ENCODE results near the gene NYNRIN. TPM values are rescaled to one million over a fixed set of nuclear protein-coding genes. Genes with fewer than 3 reads are reported as not detected.
"Not testable (repeated sequence)": the region's sequence is repeated elsewhere in the genome, so short reads cannot be mapped to it uniquely, and the experiment has no call there.

Gene NYNRIN
- total RNA-seq, 1 donor from 2014 or later = not detected

DNA sequence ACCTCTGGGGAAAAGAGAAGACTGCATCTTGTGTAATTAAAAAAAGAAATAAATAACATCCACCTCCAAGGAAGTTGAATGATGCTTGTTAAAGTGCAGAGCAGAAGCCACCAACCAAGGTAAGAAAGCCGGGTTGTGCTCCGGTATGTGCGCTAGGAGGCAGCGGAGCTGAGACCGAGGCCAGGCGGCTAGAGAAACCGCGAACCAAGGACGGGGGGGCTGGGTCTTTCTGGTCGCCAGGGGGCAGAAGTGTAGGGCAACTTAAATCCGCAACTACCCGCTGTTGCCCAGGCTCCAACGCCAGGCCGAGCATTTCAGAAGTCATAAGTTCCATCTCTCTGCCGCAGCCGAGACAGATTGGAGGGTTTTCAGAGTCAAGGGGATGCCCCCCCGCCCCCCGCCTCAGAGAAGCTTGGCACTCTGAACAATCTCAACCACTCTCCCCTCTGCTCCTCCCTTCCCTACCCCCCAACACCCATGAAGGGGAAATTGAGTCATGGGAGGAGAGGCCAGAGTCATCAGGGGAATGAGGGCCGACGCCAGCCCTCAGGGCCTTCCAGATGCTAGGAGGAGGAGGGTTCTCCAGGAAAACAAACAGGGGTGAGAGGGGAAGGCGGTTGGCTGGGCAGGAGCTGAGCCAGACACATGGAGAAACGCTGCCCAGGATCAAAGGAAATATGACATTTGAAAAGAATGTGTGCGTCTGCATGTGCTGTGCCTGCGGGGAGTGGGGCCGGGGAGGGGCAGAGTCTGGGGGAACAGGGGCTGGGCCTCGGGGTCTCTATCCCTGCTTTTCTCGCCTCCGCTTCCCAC lies 33.0 kb upstream of the NYNRIN start:
- peak overlapping the region; percentile 61 for H3K4me3 Mint-ChIP-seq
- intact Hi-C loops (cut with micrococcal nuclease) = loop anchor here (1.0 to 2.0 kb wide), 3 partner anchors 33 to 70 kb away; no protein-coding TSS in a partner anchor
- H3K27me3 Mint-ChIP-seq (ENCODE audit: insufficient read depth) = peaks cover 51% of the 10 kb centered on the region
- peaks cover 23% of the 10 kb centered on the region for H3K4me1 Mint-ChIP-seq (ENCODE audit: low read depth)
- peaks cover 4% of the 10 kb centered on the region for H3K36me3 Mint-ChIP-seq (ENCODE audit: low read depth)
- no peaks in the 10 kb centered on the region for H3K9me3 Mint-ChIP-seq
- DNase-seq (ENCODE audit: low spot score) = peak; percentile 6
- H3K27ac Mint-ChIP-seq = no peak overlapping the region

DNA sequence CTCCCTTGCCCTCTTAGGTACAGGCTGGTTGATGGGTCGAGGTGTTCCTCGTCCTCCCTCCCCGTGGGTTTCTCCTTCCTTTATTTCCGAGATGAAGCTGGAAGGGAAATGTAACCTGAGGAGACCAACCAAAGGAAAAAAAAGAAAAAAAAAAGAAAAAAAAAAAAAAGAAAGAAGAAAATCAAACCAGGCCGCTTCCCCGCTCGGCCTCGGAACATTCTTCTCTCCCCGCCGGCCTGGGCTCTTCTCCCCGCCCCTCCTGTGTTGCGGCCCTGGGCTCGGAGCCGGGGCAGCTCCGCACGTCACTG lies 32.4 kb upstream of the NYNRIN start:
- H3K27me3 Mint-ChIP-seq (ENCODE audit: insufficient read depth) = peaks cover 55% of the 10 kb centered on the region
- H3K4me3 Mint-ChIP-seq = no peak overlapping the region
- intact Hi-C loops (cut with micrococcal nuclease) = loop anchor here (2.0 kb wide), 1 partner anchor 34 kb away; no protein-coding TSS in a partner anchor
- H3K36me3 Mint-ChIP-seq (ENCODE audit: low read depth) = peaks cover 4% of the 10 kb centered on the region
- no peak for DNase-seq (ENCODE audit: low spot score)
- H3K4me1 Mint-ChIP-seq (ENCODE audit: low read depth) = peaks cover 23% of the 10 kb centered on the region
- H3K9me3 Mint-ChIP-seq = no peaks in the 10 kb centered on the region
- no peak overlapping the region for H3K27ac Mint-ChIP-seq

DNA sequence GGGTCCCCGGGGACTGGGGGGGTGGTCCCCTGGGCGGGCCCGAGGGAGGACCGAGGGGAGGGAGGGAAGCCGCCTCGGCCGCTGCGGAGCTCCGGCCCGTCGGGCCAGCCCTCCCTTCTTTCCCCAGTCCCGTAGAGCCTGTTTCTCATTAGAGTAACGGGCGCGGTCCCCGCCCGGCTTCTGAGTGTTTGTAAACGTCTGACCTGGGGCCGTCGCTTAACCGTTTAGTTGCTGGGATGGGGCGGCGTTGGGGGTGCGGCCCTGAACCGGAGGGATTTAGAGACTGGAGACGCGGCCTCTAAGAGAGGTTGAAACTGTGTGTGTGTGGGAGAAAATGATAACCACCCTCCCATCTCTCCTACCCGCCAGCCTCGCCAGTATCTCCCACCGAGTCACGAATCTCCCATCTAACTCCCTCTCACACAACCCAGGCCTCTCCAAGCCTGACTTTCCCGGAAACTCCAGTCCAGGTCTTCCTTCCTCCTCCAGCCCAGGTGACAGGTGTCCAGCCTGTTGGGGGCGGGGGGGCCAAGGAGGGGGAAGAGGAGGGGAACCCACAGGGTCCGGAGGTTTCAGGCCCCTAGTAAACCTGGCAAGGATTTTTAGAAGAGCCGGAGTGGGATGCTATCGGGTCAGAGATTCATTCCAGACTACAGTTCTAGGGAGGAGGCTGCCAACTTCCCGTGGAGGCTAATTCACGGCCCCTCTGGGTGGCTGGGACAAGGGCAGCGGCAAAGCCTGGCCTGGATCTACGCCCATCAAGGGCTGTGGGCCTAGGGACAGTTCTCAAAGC lies 31.9 kb upstream of the NYNRIN start:
- no peaks in the 10 kb centered on the region for H3K9me3 Mint-ChIP-seq
- peak overlapping the region; percentile 37 for H3K4me3 Mint-ChIP-seq
- H3K27ac Mint-ChIP-seq = no peak overlapping the region
- peaks cover 4% of the 10 kb centered on the region for H3K36me3 Mint-ChIP-seq (ENCODE audit: low read depth)
- no peak for DNase-seq (ENCODE audit: low spot score)
- H3K4me1 Mint-ChIP-seq (ENCODE audit: low read depth) = peaks cover 23% of the 10 kb centered on the region
- intact Hi-C loops (cut with micrococcal nuclease) = loop anchor here (2.0 kb wide), 1 partner anchor 34 kb away; no protein-coding TSS in a partner anchor
- peaks cover 55% of the 10 kb centered on the region for H3K27me3 Mint-ChIP-seq (ENCODE audit: insufficient read depth)

DNA sequence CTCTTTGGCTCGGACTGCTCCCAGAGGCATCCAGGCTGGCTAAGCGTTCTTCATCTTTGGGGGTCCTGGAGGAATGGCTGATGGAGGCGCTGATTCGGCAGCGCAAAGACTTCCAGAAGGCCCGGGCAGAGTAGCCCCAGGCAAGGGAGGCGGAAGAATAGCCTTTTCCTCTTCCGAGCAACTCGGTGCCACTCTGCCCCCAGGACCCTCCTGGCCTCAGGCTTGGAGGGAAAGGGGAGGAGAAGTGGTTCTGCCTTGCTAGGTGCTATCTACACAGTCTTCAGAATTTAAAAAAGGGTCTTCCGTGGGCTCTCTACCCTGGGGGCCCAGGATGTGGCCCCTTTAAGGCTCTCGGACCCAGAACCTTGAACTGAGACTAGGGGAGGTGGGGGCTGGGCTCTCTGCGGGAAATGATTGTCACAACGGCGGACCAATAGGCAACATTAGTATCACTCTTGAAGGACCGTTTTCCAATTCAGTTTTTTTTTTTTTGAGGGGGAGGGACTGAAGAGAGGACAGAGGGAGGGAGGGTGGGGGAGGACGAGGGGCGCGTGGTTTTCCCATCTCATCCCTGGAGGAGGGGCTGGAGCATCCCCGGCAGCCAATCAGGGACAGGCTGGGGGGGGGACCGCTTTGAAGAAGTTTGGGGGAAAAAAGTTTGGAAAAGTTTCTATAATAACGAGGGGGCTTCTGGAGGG lies 31.1 kb upstream of the NYNRIN start, which contains the start of gene NFATC4:
Gene NFATC4, plus strand, starts transcription at position 671 of the 698 bp plus-strand sequence. CDS start 157 bp downstream, outside the sequence.
- peak within 1 kb of the TSS; percentile 37 for H3K4me3 Mint-ChIP-seq
- no peak for DNase-seq (ENCODE audit: low spot score)
- intact Hi-C loops (cut with micrococcal nuclease) = loop anchor here (2.0 kb wide), 1 partner anchor 35 kb away; no protein-coding TSS in a partner anchor
- H3K27ac Mint-ChIP-seq = no peak within 1 kb of the TSS
- peaks cover 23% of the 10 kb centered on the region for H3K4me1 Mint-ChIP-seq (ENCODE audit: low read depth)
- H3K27me3 Mint-ChIP-seq (ENCODE audit: insufficient read depth) = peaks cover 53% of the 10 kb centered on the region
- peaks cover 4% of the 10 kb centered on the region for H3K36me3 Mint-ChIP-seq (ENCODE audit: low read depth)
- H3K9me3 Mint-ChIP-seq = no peaks in the 10 kb centered on the region

DNA sequence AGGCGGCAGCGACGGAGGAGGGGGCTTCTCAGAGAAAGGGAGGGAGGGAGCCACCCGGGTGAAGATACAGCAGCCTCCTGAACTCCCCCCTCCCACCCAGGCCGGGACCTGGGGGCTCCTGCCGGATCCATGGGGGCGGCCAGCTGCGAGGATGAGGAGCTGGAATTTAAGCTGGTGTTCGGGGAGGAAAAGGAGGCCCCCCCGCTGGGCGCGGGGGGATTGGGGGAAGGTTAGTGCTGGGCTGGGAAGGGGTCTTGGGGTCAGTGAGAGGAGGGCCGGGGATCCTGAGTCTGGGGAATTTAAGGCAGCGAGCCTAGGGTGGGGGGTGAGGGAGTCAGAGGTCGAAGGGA lies 30.6 kb upstream of the NYNRIN start:
- Mint-ChIP-seq H3K4me1 (ENCODE audit: low read depth) (peaks cover 23% of the 10 kb centered on the region), H3K36me3 (ENCODE audit: low read depth) (peaks cover 4% of the 10 kb centered on the region), H3K4me3 (no peak overlapping the region), H3K9me3 (no peaks in the 10 kb centered on the region), H3K27ac (no peak overlapping the region), H3K27me3 (ENCODE audit: insufficient read depth) (peaks cover 50% of the 10 kb centered on the region)
- DNase-seq (ENCODE audit: low spot score) = no peak
- intact Hi-C loops (cut with micrococcal nuclease) = no loop called here

DNA sequence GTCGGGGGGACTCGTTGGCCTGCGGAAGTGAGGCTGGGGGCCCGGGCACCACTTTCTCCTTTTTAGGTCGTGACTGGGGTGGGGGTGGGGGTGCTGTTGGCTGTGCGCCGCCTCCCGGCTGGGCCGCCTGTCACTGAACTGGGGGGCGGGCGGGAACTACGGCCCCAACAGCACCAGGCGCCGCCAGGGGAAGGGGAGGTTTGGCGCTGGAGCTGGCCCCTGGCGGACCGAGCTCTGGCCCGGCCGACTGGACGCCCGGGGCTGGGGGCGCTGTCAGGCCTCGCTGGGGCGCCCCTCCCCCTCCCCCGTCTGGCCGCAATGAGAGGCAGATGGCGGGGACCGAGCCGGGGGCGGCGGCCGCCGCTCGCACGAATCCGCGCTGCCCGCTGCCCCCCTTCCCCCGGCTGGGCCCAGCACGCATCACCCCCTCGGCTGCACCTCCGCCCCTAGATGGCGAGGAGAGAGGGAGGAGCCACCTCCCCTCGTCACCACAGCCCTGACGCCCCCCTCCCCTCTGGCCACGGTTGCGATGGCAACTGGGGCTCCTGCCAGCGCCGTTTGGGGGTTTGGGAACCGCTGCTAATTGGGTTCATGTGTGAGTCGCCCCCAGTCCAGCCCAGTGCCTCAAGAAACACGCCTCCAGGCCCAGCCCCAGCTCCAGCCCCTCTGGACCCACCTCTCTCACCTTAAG lies 30.1 kb upstream of the NYNRIN start:
- intact Hi-C loops (cut with micrococcal nuclease) = no loop called here
- no peaks in the 10 kb centered on the region for H3K9me3 Mint-ChIP-seq
- H3K27me3 Mint-ChIP-seq (ENCODE audit: insufficient read depth) = peaks cover 48% of the 10 kb centered on the region
- no peak overlapping the region for H3K27ac Mint-ChIP-seq
- H3K36me3 Mint-ChIP-seq (ENCODE audit: low read depth) = peaks cover 4% of the 10 kb centered on the region
- no peak for DNase-seq (ENCODE audit: low spot score)
- peaks cover 23% of the 10 kb centered on the region for H3K4me1 Mint-ChIP-seq (ENCODE audit: low read depth)
- no peak overlapping the region for H3K4me3 Mint-ChIP-seq

DNA sequence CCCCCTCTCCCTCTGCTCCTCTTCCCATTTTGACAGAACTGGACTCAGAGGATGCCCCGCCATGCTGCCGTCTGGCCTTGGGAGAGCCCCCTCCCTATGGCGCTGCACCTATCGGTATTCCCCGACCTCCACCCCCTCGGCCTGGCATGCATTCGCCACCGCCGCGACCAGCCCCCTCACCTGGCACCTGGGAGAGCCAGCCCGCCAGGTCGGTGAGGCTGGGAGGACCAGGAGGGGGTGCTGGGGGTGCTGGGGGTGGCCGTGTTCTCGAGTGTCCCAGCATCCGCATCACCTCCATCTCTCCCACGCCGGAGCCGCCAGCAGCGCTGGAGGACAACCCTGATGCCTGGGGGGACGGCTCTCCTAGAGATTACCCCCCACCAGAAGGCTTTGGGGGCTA lies 29.3 kb upstream of the NYNRIN start:
- DNase-seq (ENCODE audit: low spot score) = no peak
- H3K36me3 Mint-ChIP-seq (ENCODE audit: low read depth) = peaks cover 4% of the 10 kb centered on the region
- H3K27me3 Mint-ChIP-seq (ENCODE audit: insufficient read depth) = peaks cover 48% of the 10 kb centered on the region
- peaks cover 23% of the 10 kb centered on the region for H3K4me1 Mint-ChIP-seq (ENCODE audit: low read depth)
- H3K4me3 Mint-ChIP-seq = peak overlapping the region; percentile 5
- H3K9me3 Mint-ChIP-seq = no peaks in the 10 kb centered on the region
- H3K27ac Mint-ChIP-seq = no peak overlapping the region
- intact Hi-C loops (cut with micrococcal nuclease) = no loop called here

DNA sequence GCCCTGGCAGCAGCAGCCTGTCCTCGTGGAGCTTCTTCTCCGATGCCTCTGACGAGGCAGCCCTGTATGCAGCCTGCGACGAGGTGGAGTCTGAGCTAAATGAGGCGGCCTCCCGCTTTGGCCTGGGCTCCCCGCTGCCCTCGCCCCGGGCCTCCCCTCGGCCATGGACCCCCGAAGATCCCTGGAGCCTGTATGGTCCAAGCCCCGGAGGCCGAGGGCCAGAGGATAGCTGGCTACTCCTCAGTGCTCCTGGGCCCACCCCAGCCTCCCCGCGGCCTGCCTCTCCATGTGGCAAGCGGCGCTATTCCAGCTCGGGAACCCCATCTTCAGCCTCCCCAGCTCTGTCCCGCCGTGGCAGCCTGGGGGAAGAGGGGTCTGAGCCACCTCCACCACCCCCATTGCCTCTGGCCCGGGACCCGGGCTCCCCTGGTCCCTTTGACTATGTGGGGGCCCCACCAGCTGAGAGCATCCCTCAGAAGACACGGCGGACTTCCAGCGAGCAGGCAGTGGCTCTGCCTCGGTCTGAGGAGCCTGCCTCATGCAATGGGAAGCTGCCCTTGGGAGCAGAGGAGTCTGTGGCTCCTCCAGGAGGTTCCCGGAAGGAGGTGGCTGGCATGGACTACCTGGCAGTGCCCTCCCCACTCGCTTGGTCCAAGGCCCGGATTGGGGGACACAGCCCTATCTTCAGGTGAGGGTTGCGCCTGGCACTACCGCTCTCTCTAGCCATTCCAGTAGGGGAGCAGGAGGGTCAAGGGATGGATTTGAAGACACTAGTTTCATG lies 28.7 kb upstream of the NYNRIN start:
- H3K9me3 Mint-ChIP-seq = no peaks in the 10 kb centered on the region
- DNase-seq (ENCODE audit: low spot score) = no peak
- H3K27ac Mint-ChIP-seq = no peak overlapping the region
- no peak overlapping the region for H3K4me3 Mint-ChIP-seq
- intact Hi-C loops (cut with micrococcal nuclease) = no loop called here
- peaks cover 22% of the 10 kb centered on the region for H3K4me1 Mint-ChIP-seq (ENCODE audit: low read depth)
- peaks cover 4% of the 10 kb centered on the region for H3K36me3 Mint-ChIP-seq (ENCODE audit: low read depth)
- peaks cover 45% of the 10 kb centered on the region for H3K27me3 Mint-ChIP-seq (ENCODE audit: insufficient read depth)

DNA sequence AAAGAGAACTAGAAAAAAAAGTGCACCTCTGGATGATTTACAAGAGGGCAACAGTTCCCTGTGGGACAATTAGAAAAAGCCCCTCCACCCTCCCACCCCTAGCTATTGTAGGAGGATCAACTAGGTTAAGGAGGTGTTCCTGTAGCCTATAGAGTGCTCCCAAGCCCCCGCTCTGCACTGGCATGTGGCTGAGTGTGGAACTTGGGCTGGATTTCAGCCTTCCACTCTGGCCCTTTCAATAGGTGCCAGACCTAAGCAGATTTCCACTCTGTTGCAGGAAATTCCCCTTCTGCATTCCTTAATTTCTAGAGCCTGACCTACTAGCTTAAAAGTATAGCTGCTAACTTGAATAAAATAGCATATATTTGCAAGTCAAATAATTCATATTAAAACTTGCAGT lies 28.1 kb upstream of the NYNRIN start:
- Mint-ChIP-seq H3K4me3 (no peak overlapping the region), H3K27me3 (ENCODE audit: insufficient read depth) (peaks cover 38% of the 10 kb centered on the region), H3K9me3 (no peaks in the 10 kb centered on the region), H3K27ac (no peak overlapping the region), H3K4me1 (ENCODE audit: low read depth) (peaks cover 15% of the 10 kb centered on the region), H3K36me3 (ENCODE audit: low read depth) (peaks cover 4% of the 10 kb centered on the region)
- intact Hi-C loops (cut with micrococcal nuclease) = no loop called here
- DNase-seq (ENCODE audit: low spot score) = no peak

DNA sequence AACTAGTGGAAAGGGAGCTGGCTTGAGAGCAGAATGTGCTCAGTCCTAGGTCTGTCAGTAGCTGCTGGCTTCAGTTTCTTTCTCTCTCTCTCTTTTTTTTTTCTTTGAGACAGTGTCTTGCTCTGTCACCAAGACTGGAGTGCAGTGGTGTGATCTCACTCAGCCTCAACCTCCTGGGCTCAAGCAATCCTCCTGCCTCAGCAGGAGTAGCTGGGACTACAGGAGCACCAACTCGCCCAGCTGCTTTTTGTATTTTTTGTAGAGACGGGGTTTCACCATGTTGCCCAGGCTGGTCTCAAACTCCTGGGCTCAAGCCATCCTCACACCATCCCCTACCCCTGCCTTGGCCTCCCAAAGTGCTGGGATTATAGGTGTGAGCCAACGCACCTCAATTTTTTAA lies 27.2 kb upstream of the NYNRIN start:
- H3K4me3 Mint-ChIP-seq; intact Hi-C loops (cut with micrococcal nuclease); H3K9me3 Mint-ChIP-seq; DNase-seq (ENCODE audit: low spot score); H3K36me3 Mint-ChIP-seq (ENCODE audit: low read depth); H3K27ac Mint-ChIP-seq: not testable (repeated sequence)
- peaks cover 33% of the 10 kb centered on the region for H3K27me3 Mint-ChIP-seq (ENCODE audit: insufficient read depth)
- peaks cover 12% of the 10 kb centered on the region for H3K4me1 Mint-ChIP-seq (ENCODE audit: low read depth)

DNA sequence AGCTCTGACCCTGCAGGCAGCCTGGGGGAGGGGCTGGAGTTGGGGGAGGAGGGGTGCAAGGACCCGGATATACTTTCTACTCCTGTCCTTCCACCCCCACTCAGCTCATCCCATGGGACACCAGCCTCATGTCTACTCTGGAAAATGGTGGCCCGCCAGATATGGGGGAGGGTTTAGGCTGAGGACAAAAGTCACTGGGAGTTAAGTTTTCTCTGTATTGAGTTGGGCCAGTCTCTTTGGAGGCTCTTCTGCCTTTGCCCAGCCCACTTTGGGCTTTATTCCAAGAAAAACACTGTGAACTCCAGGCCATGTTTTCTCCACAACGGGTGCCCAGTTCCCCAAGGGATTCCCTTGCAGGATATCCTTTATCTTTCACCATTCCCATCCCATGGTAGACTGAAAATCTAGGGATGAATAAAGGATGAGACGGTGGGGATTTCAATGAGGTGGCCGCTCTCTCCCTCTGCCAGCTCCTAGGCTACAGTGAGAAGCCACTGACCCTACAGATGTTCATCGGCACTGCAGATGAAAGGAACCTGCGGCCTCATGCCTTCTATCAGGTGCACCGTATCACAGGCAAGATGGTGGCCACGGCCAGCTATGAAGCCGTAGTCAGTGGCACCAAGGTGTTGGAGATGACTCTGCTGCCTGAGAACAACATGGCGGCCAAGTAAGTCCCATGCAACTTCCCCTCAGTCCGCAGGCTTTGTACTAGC lies 25.9 kb upstream of the NYNRIN start:
- H3K9me3 Mint-ChIP-seq = no peaks in the 10 kb centered on the region
- intact Hi-C loops (cut with micrococcal nuclease) = no loop called here
- no peak overlapping the region for H3K27ac Mint-ChIP-seq
- H3K4me1 Mint-ChIP-seq (ENCODE audit: low read depth) = peaks cover under 1% of the 10 kb centered on the region
- H3K27me3 Mint-ChIP-seq (ENCODE audit: insufficient read depth) = peaks cover 21% of the 10 kb centered on the region
- H3K36me3 Mint-ChIP-seq (ENCODE audit: low read depth) = no peaks in the 10 kb centered on the region
- no peak for DNase-seq (ENCODE audit: low spot score)
- no peak overlapping the region for H3K4me3 Mint-ChIP-seq
